Measurements from ENCODE around the gene KRT83.
"Not testable (repeated sequence)": the region's sequence is repeated elsewhere in the genome, so short reads cannot be mapped to it uniquely, and the experiment has no call there.

Gene KRT83

DNA sequence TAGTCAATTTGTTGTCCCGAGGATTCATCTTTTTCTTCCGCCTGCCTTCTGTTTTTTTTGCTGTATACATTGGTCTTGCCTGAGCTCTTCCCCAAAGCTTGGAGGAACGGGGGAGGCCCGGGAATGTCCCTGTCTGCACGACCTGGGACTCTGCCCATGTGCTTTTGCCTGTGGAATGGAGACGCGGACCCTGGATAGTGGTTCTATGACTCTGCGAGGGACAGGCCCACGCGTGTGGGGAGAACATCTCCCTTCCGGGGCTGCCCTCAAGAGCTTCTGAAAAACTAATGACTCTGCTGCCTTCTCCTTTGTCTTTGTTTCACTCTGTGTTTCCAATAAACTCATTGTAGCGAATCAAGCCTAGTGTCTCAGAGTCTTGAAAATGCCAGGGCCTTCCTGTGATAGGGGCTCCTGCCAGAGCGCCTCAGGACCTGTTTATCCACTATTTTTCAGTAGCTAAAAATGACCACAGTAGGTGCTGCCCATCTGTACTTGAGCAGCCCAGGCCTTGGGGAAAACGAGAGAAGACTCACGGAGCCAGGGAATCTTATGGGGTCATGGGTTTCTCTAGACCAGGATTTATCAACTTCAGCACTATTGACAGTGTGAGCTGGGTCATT is 12.3 kb downstream of the KRT83 start:
- DNase-seq (ENCODE audit: low spot score), result no peak

DNA sequence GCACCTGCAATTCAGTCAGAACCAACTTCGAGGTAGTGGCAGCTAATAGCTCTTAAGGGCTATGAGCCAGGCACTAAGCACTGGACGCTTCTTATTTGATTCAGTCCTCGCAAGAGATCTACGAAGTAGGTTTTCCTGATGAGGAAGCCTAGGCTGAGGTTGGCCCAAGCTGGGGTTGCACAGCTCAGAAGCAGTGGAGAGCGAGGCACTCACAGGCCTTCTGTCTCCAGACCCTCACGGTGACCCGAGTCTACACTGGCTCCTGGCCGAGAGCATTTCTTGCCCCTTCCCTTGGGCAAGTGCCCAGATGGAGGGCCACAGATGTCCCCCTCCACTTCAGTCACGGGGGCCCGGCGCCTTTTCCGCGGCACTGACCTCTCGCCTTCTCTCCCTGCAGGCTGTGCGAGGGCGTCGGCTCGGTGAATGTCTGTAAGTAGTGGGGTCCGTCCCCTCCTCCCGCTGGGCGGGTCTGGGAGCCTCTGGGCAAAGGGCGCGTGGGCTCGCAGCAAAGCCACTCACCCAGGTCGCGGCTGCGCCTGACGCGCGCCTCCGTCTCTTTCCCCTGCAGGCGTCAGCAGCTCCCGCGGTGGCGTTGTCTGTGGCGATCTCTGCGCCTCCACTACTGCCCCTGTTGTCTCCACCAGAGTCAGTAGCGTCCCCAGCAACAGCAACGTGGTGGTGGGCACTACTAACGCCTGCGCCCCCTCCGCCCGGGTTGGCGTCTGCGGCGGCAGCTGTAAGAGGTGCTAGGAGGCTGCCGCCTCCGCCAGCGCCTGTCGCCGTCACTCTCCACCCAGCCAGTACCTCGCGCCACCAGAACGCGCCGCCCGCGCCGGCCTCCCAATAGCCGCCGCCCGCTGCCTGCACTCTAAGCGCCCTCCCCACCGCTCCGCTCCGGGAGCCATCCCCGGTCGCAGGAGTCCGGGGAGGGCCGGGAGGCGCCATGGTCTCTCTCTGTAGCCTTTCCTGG is 13.1 kb downstream of the KRT83 start:
- DNase-seq (ENCODE audit: low spot score), result peak; percentile 73

DNA sequence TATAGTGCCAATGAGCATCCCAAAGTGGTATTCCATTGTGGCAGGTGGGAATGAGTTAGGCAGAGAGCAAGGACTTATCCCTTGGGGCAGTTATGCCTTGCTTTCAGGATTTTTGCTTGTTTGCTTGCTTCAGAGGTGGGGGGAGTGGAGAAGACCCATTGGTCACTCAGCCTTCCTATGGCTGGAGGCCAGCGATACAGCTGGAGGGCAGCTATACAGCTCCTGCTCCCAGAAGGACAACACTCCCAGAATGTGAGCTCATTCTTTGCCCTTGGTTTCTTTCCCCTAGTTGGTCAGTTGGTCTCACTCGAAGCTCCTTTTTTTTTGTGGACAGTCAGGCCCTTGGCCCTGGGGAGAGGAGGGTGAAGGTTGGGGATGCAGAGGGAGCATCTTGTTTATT is 14.5 kb downstream of the KRT83 start:
- DNase-seq (ENCODE audit: low spot score), result no peak

DNA sequence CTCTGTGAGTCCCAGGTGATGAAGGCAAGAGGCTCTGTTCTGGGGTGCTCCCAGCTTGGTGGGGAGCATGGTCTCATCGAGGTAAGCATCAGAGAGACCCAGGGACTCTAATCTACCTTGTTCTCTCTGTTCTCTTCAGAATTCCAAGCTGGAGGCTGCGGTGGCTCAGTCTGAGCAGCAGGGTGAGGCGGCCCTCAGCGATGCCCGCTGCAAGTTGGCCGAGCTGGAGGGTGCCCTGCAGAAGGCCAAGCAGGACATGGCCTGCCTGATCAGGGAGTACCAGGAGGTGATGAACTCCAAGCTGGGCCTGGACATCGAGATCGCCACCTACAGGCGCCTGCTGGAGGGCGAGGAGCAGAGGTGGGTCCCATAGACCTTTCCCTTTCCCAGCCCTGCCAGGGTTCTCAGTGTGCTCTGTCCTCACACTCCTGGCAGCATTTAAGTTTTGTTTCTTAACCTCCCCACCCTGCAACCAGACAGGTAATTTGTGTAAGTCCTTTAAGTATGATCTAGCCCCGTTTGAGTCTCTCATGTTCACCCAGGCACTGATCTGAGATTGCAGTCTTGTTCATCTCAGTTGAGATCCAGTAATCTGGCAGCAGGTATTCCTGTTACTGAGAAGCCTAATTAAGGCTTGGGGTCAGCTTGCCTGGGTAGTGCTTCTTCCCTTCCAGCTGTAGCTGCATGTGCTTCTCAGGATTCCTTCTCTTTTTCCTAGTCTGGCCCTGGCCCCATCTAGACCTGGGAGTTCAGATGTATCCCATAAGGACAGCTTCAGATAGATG is 15.1 kb downstream of the KRT83 start:
- DNase-seq (ENCODE audit: low spot score), result no peak

DNA sequence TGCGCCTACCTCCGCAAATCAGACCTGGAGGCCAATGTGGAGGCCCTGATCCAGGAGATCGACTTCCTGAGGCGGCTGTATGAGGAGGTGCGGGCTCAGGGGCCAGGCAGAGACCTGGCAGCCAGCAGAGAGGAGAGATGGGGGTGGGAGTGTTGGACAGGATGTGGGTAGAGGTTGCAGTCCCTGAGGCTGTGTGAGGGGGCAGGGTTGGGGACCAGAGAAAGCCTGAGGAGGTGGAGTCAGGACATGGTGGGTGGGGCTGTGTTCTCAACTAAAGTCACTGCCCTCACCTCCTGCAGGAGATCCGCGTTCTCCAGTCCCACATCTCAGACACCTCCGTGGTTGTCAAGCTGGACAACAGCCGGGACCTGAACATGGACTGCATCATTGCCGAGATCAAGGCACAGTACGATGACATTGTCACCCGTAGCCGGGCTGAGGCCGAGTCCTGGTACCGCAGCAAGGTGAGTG is 16.2 kb downstream of the KRT83 start:
- not testable (repeated sequence) for DNase-seq (ENCODE audit: low spot score)

DNA sequence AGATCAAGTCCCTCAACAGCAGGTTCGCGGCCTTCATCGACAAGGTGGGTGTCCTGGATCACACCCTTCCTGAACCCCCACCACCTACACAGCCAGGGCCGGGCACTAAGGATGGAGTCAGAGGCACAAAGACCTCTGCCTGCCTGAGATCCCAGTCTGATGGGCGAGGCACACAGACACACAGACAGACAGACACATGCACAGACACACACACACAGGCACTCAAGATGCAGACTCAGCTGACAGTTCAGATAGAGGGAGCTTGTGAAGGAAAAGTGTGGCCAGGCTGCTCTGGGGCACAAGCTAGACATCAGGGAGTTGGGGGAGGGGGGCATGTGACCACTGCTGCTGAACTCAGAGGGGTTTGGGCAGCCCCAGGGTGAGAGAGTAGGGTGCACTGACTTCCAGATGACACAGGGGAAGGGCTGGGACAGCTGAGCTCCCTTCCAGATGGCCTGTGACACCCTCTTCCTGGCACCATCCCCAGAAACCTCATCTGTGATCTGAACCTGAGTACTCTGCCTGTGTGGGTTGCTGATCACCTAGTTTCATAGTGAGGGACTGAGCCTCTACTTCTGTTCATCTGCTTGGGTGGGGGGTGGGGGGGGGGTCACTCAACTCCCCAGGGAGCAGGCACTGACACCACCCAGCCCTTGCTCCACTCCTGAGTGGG is 18.8 kb downstream of the KRT83 start:
- DNase-seq (ENCODE audit: low spot score), result not testable (repeated sequence)

DNA sequence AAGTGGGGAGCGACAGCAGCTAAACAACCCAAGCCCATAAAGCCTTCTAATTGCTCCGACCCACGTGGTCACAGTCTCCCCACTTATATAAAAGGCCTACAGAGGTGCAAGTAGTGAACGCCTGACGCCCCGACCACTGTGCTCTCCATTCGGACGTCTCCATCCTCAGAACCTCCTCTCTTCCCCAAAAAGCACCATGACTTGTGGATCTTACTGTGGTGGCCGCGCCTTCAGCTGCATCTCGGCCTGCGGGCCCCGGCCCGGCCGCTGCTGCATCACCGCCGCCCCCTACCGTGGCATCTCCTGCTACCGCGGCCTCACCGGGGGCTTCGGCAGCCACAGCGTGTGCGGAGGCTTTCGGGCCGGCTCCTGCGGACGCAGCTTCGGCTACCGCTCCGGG is 19.5 kb downstream of the KRT83 start:
- not testable (repeated sequence) for DNase-seq (ENCODE audit: low spot score)

DNA sequence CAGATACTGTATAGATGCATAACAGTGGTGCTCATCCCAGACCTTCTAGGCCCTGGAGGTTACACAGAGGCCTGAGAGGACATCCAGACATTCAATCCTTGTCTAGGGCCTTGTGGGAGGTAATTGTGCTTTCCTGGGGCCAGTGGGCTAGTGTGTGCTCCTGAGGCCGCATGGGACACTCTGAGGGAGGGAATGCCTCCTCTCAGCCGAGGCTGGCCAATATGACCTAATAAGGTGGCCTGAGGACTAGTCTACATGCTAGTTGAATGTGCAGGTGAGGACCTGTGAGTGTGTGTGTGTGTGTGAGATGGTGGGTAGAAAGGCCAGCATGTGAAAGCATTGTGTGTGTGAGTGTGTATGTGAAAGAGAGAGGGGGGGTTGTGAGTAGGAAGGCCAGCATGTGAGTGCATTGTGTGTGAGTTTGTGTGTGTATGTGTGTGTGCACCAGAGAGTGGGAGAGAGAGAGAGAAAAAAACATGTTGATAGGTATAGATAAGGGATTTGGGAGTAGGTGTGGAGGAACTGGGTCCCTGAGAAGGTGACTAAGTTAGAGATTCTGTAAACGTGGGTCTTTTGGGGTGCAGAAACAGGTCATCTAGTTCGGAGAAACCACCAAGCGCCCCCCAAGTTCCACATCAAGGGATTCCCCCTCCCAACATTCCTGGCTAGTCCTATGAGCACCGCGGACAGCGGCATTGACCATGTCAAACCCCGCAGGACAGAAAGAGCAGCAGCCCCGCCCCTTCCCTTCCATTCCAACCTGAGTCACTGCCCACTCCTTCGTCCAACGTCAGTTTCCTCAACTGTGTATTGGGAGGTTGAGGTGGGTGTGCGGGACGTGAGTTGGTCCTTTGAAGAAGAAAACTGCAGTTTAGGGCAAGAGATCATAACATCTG is 20.2 kb downstream of the KRT83 start:
- no peak for DNase-seq (ENCODE audit: low spot score)

DNA sequence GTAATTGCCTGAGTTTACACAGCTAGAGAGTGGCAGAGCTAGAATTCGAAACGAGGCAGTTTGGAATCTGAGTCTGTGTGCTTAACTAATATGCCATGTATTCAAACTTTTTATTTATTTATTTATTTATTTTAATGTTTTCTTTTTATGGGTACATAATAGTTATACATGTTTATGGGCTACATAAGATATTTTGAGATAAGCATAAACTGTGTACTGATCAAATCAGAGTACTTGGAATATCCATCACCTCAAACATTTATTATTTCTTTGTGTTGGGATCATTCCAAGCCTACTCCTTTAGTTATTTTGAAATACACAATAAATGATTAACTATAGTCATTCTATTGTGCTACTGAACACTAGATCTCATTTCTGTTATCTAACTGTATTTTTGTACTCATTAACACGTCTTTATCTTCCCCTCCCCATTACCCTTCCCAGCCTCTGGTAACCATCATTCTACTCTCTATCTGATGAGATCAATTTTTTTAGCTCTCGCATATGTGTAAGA is 22.5 kb downstream of the KRT83 start:
- DNase-seq (ENCODE audit: low spot score), result no peak

DNA sequence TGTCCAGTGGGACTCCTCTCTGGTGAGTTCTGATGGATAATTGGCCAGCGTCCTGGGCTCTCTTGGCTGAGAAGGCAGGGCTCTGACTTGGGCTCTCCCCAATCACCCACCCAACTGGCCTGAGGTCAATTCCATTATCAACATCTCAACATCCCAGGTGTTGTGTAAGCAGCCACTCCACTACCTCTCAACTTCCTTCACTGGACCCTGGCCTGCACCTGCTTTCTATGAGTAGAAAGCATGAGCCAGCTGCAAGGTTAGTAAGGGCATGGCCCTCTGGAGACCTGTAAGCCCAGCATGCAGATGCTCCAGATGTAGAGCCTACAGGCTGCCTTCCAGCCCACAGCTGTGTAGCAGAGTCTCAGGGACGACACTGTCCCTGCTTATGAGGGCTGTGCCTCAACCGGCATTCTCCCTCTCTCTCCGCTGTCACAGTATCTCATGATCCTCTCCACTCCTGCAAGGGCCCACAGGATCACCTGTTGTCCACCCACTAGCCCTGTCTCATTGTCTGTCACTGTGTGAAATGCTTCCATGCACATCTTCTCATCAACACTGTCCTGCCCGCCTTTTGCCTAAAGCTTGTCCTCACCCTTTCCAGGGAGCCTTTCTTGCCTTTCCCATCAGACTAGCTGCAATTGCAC is 24.5 kb downstream of the KRT83 start:
- DNase-seq (ENCODE audit: low spot score), result no peak

DNA sequence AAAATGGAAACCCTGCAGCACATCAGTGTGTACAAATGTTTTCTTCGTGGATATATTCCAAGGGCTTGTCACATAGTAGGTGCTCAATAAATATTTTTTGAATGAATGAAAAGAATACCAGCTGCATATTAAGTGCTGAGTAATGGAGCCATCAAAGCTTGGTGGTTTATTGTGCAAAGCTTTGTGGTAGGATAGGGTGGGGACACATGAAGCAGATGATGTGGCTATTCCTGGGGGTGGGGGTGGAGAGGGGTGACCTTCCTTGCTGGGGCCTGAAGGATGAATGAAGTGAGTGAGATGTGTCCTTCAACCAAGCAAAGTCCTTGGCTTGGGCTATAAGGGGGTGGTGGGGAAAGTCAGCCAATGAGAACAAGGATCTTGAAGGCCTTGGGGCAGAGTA is 25.5 kb downstream of the KRT83 start:
- DNase-seq (ENCODE audit: low spot score), result no peak

DNA sequence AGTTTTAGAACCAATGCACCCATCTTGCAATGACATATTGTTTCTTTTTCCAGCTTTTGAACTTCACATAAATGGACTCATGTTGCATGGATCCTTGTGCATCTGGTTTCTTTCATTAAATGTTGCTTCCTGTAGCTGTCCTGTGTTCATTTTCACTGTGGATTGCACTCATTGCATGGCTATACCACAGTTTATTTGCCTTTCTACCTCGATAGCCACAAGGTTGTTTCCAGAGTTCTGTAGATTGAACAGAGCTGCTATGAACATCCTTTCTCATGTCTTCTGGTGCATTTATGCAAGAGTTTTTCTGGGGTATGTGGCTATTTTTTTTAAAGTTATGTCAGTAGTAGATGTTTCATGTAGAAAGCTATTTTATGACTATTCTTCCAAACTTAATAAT is 26.4 kb downstream of the KRT83 start:
- no peak for DNase-seq (ENCODE audit: low spot score)

DNA sequence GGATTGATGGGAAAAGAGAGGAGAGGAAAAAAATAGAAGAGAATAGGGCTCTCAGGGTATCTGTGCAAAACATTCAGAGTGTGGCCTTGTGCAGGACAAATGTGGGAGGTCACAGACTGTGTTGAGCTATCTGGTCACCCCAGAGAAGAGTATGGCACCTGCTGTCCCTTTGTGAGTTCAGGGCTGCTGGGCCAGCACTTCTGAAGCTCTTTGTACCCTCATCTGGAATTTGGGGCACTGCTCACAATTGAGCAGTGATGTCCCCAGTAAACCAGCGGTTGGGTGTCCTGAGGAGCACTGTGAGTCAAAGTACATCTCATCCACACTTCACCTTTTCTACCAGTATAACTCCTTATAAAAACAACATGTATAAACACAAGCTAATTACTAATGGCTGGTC is 27.3 kb downstream of the KRT83 start:
- DNase-seq (ENCODE audit: low spot score), result no peak

DNA sequence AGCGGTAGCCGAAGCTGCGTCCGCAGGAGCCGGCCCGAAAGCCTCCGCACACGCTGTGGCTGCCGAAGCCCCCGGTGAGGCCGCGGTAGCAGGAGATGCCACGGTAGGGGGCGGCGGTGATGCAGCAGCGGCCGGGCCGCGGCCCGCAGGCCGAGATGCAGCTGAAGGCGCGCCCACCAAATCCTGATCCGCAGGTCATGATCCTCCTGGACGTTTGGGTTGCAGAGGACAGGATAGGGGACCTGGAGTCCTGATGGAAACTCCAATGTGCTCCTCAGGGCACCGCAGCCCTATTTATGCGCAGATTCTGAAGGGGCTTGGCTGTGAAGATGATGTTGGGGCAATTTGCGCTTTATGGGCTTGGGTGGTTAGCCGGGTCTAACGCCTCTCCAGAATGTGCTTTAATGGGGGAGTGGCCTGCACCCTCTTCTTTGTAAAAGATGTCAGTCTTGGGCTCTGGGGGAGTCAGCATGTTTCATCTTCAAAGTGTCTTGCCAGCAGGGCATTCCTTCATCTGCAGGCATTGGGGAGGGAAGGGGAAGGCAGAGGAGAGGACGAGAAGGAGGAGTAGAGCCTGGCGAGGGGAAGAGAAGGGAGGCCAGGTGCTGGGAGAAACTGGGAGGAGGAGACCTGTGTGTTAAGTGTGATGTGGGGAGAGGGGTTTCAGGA is 29.8 kb downstream of the KRT83 start, which contains the start of gene KRT81:
Gene KRT81 (minus strand): TSS at position 268 of the 669 bp plus-strand sequence. CDS start 69 bp downstream, at position 199.
- no peak for DNase-seq (ENCODE audit: low spot score)

DNA sequence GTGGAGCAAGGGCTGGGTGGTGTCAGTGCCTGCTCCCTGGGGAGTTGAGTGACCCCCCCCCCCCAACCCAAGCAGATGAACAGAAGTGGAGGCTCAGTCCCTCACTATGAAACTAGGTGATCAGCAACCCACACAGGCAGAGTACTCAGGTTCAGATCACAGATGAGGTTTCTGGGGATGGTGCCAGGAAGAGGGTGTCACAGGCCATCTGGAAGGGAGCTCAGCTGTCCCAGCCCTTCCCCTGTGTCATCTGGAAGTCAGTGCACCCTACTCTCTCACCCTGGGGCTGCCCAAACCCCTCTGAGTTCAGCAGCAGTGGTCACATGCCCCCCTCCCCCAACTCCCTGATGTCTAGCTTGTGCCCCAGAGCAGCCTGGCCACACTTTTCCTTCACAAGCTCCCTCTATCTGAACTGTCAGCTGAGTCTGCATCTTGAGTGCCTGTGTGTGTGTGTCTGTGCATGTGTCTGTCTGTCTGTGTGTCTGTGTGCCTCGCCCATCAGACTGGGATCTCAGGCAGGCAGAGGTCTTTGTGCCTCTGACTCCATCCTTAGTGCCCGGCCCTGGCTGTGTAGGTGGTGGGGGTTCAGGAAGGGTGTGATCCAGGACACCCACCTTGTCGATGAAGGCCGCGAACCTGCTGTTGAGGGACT is 30.6 kb downstream of the KRT83 start:
- not testable (repeated sequence) for DNase-seq (ENCODE audit: low spot score)

DNA sequence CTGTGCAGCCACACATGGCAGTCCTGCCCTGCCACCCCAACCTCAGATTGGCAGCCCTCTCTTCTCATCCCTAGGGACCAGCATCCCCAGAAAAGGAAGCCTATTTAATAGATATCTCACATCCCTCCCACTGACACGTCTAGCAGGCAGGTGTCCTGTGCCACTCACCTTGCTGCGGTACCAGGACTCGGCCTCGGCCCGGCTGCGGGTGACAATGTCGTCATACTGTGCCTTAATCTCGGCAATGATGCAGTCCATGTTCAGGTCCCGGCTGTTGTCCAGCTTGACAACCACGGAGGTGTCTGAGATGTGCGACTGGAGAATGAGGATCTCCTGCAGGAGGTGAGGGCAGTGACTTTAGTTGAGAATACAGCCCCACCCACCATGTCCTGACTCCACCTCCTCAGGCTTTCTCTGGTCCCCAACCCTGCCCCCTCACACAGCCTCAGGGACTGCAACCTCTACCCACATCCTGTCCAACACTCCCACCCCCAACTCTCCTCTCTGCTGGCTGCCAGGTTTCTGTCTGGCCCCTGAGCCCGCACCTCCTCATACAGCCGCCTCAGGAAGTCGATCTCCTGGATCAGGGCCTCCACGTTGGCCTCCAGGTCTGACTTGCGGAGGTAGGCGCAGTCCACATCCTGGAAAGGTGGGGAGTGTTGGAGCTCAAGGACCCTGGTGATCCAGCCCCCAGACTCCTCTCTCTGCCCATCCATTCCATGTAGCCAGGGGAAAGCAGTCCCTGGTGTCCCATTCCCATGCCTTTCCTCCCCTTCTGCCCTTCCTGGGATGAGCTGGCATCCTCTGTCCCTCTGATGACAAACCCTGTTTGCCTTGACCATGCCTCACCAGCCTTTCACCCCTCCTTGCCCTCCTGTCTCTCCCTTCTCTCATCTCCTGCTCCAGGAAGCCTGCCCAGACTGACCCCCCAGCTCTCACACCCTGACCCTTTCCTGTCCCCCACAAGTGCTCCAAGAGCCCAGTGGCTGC is 33.1 kb downstream of the KRT83 start:
- not testable (repeated sequence) for DNase-seq (ENCODE audit: low spot score)
